ENCODE results near the gene THY1.
"Not testable (repeated sequence)": the region's sequence is repeated elsewhere in the genome, so short reads cannot be mapped to it uniquely, and the experiment has no call there.

Gene THY1

DNA sequence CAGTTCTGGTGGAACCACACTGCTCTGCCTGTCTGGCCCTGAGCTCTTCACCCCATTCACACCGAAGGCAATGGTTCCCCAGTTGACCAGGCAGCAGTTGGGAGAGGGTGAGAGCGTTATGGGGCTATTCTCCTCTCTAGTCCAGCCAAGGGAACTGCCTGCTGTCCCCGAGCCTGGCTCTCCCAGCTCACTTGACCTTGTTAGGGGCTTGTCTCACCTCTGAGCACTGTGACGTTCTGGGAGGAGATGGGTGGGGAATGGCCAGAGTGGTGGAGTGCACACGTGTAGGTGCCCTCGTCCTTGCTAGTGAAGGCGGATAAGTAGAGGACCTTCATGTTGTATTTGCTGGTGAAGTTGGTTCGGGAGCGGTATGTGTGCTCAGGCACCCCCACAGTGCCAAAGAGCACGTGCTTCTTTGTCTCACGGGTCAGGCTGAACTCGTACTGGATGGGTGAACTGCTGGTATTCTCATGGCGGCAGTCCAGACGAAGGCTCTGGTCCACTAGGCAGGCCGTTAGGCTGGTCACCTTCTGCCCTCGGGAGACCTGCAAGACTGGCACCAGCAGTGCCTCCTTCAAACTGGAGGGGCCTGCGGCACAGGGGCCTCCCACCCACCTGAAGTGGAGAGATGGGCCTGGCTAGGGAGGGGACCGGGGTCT is 3.0 kb downstream of the THY1 start:
- no peak for DNase-seq (ENCODE audit: low read depth, low spot score)
- no peak overlapping the region for H3K27ac ChIP-seq

DNA sequence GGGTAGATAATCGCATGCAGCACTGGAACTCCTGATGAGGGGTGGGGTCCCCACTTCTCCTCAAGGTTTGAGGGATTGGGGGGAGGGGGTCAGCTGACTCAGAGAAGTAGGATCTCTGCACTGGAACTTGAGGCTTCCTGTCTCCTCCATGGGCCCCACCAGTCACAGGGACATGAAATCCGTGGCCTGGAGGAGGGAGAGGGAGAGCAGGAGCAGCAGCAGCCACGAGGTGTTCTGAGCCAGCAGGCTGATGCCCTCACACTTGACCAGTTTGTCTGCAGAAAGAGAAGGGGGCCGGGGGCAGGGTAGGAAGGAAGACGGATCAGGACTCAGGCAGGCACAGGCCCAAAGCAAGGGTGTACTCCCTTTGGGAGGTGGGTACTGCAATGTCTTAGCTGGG is 3.7 kb downstream of the THY1 start:
- no peak overlapping the region for H3K27ac ChIP-seq

DNA sequence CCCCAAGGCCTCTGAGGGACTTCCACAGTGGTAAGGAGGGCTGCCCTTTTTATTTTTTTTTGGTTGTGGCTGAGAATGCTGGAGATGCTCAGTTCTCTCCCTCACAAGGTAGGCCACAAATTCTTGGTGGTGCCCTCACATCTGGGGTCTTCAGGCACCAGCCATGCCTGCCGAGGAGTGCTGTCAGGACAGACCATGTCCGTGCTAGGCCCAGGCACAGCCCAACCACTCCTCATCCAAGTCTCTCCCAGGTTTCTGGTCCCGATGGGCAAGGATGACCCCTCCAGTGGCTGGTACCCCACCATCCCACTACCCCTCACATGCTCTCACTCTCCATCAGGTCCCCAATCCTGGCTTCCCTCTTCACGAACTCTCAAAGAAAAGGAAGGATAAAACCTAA is 4.2 kb downstream of the THY1 start:
- DNase-seq (ENCODE audit: low read depth, low spot score) = no peak
- H3K27ac ChIP-seq = no peak overlapping the region

More for the DNA sequence above, 3.7 kb downstream of the THY1 start:
- no peak for DNase-seq (ENCODE audit: low read depth, low spot score)

DNA sequence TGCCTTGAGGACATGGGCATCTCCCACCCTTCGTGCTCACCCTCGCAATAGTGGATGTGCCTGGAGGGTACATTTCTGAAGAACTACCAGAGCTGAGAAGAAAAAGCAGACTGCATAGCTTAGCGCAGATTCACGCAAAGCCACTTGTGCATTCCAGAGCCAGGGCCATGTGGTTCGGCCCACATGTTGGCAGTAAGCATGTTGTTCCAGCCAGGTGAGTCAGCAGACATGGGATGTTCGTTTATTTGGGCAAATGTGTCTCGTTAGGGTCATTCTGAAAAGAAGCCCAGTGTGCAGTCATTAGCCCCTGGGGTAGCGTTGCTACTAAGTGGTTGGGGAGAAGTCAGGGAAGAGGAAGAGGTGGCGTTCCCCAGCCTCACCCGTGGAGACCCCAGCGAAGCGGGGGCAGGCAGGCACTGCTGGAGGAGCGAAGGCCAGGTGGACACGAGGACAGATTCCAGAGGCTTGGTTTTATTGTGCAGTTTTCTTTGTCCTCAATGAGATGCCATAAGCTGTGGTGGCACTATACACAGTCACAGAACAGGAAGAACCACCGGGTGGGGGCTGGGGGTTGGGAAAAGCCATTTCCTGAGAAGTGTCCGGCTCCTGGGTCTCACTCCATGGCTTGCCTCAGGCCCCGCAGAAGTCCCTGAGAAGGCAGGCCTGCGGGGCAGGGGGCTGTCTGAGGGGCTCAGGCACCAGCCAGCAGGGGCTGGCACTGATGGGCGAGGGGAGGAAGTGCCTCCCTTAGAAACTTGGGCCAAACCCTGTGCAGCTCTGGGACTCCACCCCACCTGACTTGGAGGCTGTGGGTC is 5.0 kb downstream of the THY1 start:
- DNase-seq (ENCODE audit: low read depth, low spot score) = peak; percentile 31
- H3K27ac ChIP-seq = no peak overlapping the region

DNA sequence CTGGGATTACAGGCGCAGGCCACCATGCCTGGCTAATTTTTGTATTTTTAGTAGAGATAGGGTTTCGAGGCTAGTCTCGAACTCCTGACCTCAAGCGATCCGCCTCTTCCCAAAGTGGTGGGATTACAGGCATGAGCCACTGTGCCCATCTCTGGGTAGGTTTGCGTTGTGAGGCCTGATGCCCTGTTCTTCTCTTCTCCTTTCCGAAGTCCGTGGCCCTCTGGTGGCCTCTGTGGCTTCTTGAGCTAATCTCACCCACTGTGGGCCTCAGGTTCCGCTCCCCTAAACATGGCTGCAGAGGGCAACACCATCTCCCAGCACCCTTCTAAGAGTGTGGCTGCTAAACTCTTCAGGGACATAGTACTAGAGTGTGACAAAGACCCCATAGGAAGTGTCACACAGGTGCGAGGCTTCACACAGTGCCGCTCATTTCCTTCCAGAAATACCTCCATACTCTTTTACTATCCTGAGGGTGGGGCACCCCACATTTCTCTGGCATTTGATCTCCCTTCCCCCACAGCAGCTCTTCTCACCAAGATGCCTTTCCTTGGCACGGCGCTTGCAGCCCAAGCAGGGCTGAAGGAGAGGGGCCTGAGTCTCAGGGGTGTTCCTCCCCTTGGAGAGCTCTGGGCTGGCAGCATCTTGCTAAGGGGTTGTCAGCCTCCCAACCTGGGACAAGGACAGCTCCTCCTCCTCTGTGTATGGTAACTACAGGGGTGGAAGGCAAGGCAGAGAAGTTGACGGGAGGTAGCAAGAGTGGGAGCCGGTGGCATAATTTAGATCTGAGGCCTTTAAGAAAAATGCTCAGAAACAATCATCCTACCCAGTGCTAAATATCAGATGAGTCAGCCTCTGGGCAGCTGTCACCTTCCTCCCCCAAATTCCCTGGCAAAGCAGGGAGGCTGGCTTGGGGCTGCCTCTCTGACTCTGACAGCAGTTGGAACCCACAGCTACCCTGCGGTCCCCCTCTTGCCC is 6.1 kb downstream of the THY1 start:
- no peak overlapping the region for H3K27ac ChIP-seq
- DNase-seq (ENCODE audit: low read depth, low spot score) = no peak

DNA sequence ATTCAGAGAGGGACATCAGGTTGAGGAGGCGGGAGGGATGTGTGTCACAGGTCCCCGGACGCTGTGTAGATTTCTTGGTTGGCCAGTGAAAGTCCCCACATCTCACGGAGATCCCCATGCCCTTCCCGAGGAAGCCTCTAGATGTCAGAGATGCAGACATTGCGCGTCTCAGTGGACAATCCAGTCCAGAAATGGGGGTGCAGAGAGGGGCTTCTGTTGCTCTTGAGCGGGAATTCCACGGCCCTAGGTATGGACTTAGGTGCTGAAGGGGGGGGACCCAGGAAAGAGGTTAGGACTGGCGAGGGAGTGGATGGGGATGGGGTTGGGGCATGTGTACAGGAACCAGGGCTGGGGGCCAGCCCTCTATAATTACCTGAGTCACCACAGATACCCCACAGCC is 7.0 kb downstream of the THY1 start:
- no peak for DNase-seq (ENCODE audit: low read depth, low spot score)

DNA sequence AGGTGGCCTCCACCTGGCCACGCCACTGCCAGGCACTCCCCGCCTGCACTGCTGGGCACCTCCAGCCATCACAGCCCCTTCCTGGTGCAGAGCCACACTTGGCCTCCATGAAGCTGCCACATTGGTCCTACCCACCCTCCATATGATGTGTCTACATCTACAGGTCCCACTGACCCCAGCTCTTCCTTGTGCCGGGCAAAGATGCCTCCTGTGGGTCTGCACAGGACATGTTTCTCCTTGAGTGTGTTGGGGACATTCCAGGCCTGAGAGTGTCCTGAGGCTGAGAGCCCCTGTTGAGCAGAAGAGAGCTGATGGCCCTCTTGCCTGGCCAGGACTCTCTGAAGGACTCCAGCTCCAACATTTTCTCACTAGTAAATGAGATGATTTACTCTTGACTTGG is 7.5 kb downstream of the THY1 start:
- DNase-seq (ENCODE audit: low read depth, low spot score) = no peak
- H3K27ac ChIP-seq = no peak overlapping the region

More for the DNA sequence above, 7.0 kb downstream of the THY1 start:
- no peak overlapping the region for H3K27ac ChIP-seq

DNA sequence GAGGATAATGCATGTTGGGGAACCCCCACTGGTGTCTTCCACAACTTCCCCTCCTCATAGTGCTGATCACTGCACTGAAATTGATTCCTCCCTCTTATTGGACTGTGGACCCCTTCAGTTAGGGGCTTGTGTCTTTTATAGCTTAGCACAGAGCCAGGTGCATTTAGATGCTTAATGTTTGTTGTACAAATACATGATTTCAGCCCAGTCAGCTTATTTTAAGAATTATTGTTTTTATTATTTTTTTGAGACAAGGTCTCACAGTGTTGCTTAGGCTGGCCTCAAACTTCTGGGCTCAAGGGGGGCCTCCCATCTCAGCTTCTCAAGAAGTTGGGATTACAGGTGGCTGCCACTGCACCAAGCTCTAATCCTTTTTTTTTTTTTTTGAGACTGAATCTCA is 8.2 kb downstream of the THY1 start:
- H3K27ac ChIP-seq = no peak overlapping the region
- no peak for DNase-seq (ENCODE audit: low read depth, low spot score)

DNA sequence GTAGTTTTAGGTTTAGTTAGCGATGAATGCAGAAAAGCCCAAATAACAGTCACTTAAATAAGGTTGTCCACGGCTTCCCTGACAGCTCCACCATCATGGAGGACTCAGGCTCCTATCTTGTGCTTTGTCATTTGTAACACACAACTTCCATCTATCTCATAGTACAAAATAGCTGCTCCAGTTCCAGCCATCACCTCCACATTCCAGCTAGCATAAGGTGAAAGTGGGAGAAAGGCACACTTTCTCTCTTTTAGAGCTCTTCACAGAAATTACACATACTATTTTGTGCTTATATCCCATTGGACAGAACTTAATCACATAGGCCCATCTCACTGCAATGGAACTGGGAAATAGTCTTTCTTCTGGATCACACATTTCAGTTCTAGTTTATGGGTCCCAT is 8.7 kb downstream of the THY1 start:
- no peak overlapping the region for H3K27ac ChIP-seq
- no peak for DNase-seq (ENCODE audit: low read depth, low spot score)

DNA sequence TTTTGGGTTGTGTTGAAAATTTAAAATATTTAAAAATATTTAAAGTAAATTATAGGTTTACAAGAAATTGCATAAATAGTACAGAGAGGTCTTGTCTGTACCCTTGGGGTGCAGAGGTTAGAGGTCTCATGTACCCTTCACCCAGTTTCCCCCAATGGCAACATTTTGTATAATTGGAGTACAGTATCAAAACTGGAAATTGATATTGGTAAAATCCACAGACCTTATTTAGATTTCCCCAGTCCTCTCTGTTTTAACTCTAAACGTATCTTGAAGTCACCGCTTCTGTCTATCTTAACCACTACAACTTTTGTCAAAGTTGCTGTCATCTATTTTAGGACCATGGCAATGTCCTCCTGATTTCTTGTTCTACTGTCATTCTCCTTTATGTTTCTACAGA is 10.9 kb downstream of the THY1 start:
- DNase-seq (ENCODE audit: low read depth, low spot score) = no peak
- no peak overlapping the region for H3K27ac ChIP-seq

DNA sequence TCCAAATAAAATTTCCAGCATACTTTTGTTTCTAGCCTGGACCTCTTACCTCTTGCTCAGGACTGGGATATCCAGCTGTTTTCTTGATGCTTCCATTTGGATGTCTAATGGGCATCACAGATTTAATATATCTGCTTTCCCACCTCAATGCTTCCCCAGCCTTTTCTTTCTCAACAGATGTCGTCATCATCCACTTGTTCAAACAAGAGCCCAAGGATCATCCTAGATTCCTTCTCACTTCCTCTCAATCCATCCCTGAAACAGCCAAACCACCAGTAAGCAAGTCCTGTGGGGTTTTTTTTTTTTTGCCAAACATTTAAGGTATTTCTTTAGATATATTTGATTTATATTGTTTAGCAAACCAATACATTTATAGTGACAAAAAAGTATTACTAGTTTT is 12.5 kb downstream of the THY1 start:
- no peak for DNase-seq (ENCODE audit: low read depth, low spot score)
- no peak overlapping the region for H3K27ac ChIP-seq

DNA sequence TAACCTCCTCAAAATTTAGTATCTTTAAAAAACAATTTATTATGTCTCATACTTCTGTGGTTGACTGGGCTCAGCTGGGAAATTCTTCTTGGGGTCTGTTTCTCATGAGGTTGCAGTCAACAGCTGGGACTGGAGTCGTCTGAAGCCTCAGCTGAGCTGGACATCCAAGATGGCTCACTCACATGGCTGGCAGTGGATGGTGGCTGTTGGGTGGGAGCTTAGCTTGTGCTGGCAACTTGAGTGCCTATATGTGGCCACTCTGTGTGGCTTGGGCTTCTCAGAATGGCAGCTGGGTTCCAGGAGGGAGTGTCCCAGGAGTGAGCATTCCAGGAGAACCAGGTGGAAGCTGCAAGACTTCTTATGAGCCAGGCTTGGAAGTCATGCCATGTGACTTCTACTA is 13.2 kb downstream of the THY1 start:
- DNase-seq (ENCODE audit: low read depth, low spot score) = no peak
- H3K27ac ChIP-seq = no peak overlapping the region

DNA sequence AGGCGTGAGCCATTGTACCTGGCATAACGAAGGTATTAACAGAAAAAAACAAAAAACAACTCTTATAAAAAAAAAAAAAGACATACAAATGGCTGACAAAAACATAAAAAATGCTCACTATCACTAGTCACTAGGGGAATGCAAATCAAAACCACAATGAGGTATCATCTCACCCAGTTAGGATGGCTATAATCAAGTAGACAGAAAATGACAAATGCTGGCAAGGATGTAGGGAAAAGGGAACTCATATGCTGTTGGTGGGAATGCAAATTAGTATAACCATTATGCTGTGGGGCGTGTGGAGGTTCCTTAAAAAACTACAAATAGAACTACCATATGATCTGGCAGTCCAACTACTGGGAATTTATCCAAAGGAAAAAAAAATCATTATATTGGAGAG is 17.0 kb downstream of the THY1 start:
- no peak overlapping the region for H3K27ac ChIP-seq
- no peak for DNase-seq (ENCODE audit: low read depth, low spot score)

DNA sequence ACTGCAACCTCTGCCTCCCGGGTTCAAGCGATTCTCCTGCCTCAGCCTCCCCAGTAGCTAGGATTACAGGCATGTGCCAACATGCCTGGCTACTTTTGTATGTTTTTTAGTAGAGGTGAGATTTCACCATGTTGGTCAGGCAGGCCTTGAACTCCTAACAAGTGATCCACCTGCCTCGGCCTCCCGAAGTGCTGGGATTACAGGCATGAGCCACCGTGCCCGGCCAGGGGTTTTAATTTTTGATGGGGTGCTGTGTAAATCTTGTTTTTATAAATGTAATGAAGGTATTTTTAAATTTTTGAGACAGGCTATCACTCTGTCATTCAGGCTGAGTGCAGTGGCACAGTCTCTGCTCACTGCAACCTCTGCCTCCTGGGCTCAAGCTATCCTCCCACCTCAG is 17.5 kb downstream of the THY1 start:
- H3K27ac ChIP-seq; DNase-seq (ENCODE audit: low read depth, low spot score): not testable (repeated sequence)

DNA sequence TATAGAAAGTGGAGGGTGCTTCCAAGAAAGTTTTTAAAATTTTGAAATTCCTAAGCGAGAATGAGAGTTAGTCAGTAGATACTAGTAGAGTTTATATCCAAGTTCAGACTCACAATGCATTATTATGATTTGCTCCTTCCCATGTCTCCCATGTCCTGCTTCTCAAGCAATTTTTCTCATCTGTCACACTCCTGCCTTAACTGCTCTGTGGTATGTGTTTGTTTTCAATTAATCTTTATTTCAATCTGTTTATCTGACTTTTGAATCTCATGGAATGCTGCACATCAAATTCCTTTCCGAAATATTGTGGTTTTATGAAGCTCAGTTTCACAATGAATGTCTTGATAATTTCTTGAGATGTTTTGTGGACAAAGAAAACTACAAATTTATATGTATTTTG is 18.1 kb downstream of the THY1 start:
- no peak for DNase-seq (ENCODE audit: low read depth, low spot score)
- H3K27ac ChIP-seq = no peak overlapping the region

DNA sequence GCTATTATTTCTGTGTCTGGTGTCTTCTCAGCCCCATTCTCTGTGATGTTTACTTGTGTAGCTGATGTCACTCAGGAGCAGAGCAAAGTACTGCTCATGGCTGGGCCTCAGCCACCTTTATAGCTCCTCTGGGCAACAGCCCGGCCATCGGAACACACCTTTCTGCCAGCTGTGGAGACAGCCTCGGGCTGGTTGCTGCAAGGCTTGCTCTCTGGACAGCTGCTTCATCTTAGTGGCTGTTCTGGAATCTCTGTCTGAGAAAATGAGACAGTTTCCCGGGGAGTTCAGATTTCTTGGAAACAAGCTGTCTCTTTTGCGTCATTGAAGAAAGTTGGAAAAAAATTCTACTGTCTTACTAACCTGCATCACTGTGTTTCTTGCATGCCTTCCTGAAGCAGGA is 20.0 kb downstream of the THY1 start:
- DNase-seq (ENCODE audit: low read depth, low spot score) = no peak
- no peak overlapping the region for H3K27ac ChIP-seq

DNA sequence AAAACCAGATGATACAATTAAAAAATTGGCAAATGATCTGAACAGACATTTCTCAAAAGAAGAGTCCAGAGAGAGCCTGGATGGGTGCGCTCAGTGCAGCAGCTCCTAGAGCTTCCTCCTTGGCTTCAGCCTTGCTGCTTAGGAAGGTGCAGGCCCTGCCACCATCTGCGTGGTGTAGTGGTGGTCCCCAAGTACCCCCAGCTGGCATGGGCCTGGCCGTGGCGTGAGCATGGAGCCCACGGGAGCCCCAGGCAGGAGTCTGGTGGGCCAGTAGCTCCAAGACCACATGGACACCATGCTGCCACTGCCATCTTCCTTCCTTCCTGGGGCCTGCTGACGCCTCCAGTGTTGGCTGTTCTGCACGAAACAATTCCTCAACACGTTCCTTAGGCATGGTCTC is 20.5 kb downstream of the THY1 start:
- H3K27ac ChIP-seq = no peak overlapping the region
- DNase-seq (ENCODE audit: low read depth, low spot score) = no peak

DNA sequence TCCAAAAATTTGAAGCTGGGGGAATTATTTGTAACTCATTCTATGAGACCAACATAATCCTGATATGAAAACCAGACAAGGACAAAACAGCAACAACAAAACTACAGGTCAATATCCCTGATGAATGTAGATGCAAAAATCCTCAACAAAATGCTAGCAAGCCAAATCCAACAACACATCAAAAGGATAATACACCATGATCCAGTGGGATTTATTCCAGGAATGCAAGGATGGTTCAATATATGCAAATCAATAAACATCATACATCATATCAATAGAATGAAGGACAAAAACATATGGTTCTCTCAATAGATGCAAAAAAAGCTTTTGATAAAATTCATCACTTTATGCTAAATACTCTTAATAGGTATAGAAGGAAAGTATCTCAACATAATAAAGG is 22.1 kb downstream of the THY1 start:
- DNase-seq (ENCODE audit: low read depth, low spot score) = no peak
- H3K27ac ChIP-seq = no peak overlapping the region

DNA sequence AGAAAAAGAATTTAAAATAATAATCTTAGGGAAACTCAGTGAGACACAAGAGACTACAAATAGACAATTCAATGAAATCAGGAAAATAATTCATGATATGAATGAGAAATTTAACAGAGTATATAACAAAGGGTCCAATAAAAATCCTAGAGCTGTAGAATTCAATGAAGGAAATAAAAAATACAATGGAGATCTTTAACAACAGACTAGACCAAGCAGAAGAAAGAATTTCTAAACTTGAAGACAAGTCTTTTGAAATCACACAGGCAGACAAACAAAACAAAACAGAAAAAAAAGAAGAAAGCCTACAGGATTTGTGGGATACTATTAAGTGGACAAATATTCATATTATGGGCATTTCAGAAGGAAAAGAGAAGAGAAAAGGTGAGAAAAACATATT is 25.2 kb downstream of the THY1 start:
- DNase-seq (ENCODE audit: low read depth, low spot score) = no peak

DNA sequence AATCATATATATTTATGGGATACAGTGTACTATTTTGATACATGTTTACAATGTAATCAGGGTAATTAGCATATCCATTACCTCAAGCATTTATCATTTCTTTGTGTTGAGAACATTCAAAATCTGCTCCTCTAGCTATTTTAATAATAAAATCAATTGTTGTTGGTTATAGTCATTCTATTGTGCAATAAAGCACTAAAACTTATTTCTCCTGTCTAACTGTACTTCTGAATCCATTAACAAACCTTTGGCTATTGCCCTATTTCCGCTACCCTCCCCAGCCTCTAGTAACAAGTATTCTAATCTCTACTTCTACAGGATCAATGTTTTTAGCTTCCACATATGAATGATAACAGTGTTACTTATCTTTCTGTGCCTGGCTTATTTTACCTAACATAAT is 26.1 kb downstream of the THY1 start:
- no peak for DNase-seq (ENCODE audit: low read depth, low spot score)
- no peak overlapping the region for H3K27ac ChIP-seq

More for the DNA sequence above, 25.2 kb downstream of the THY1 start:
- no peak overlapping the region for H3K27ac ChIP-seq

DNA sequence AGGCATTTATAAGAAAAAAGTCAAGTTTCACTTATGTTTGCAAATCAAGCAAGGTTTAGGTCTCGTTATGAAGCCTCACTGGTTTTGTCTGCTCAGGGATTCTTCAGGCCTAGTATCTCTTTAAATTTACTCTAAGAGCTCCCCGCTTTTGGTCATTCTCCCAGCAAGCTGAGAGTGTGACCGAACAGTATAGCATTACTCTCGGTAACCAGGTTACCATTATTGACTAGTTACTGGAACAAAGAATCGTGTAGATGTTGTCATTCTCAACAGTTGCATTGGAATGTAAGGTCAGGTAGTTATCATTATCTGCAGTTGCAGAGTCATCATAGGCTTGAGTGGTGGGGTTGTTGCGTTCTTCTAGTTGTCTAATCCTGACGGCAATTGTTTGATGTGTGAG is 31.7 kb downstream of the THY1 start:
- H3K27ac ChIP-seq = no peak overlapping the region
- DNase-seq (ENCODE audit: low read depth, low spot score) = no peak
